HG02610 (cell line): ENCODE results near the gene DNAH17.

Experiments
- ATAC-seq: cut with Tn5 transposase; IDR thresholded peaks from one replicate; pipeline ENCODE4 v1.9.1; 2021; ENCODE audit warnings: mild to moderate bottlenecking, moderate library complexity; ENCODE audit not compliant: unreplicated experiment

The DNAH17 gene

DNA sequence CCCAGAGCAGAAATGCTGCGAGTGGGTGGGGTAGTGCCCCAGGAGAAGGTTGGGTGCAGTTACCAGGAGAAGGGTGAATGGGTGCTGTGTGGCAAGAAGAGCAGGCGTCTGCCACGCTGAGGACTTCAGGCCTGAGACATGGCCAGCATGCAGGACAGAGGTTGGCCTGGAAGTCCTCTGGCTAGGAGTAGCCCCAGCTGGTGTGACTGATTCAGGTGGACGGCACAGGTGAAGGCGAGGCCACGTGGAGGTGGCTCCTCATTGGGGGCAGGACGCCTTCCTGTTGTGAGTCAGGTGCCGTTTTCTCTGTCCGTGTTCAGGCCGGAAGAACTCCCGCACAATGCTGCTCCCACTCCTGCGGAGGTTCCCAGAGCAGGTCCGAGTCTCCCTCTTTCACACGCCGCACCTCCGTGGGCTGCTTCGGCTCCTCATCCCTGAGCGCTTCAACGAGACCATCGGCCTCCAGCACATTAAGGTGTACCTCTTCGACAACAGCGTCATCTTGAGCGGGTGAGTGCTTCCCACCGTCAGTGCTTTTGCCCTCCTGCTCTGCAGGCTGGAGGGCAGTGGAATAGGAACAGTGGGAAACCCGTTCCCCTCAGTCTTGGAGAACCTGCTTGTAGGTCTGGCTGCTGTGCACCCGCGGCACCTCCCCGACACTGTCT lies 178.0 kb downstream of the DNAH17 start:
- ATAC-seq, result no peak

DNA sequence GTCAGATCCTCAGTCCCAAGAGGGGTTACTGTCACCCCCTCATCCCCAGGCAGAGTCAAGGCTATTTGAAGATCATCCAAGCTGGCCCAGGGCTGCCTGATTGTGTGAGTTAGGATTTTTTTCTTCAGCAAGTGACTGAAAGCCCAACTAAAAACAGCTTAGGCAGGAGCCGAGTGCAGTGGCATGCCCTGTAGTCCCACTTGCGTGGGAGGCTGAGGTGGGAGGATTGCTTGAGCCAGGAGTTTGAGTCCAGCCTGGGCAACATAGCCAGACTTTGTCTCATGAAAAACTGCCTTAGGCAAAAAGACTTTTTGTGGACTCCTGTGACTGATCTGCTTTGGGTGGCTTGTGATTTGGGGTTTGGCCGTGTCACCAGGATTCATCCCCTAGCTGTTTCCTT lies 178.8 kb downstream of the DNAH17 start:
- ATAC-seq, result no peak

DNA sequence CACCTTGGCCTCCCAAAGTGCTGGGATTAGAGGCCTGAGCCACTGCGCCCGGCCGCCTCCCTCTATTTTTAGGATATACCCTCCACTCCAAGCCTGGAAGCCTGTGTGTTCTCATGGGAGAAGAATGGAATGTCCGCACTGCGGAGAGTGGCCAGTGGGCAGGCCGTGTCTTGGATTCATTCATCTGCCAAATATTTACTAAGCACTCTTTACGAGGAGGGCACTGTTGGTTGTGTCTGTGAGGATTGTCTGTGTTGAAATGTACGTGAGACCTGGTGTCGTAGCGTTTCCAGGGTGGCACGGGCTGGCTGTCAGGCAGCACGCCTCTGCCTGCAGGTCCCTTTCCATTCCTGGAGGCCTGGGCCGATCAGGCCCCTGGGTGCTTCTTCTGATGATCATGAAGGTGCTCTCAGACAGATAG lies 179.5 kb downstream of the DNAH17 start:
- no peak for ATAC-seq

- ATAC-seq, result no peak
These were observed 180.5 kb downstream of the DNAH17 start for GRCh38 chr17:78396441-78397337.

GRCh38 chr17:78395155-78395554 lies 182.0 kb downstream of the DNAH17 start:
- ATAC-seq, result no peak

DNA sequence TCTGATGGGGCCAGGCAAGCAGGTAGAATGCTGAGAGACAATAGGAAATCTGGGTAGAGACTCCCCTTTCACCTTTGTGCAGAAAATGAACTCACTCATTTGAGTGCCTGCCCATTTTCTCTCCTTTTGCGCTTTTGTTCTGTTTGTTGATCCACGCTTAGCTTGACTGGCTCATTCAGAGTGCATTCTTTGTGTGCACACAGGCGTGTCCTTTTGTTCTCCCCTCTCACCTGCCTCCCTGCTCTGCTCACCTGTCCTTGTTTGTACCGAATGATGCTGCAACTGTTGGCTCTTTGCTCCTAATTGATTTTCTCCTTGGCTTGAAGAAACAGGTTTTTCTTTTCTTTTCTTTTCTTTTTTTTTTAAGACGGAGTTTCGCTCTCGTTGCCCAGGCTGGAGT lies 183.0 kb downstream of the DNAH17 start:
- ATAC-seq, result no peak

DNA sequence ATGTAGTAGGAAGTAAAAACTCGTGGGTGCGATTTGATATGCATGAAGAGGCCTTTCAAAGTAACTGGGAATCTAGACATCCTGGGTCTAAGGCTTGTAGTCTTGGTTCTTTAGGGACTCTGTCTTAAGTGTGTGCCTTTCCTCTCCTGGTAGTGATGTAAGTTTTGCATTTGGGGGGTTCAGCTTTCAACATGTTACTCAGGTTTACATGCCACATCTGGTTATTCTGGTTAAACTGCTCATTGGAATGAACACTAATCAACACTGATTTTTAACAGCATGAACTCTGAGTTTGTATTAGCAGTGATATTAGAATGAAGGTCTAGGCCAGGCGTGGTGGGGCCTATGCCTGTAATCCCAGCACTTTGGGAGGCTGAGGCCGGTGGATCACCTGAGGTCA lies 183.6 kb downstream of the DNAH17 start:
- no peak for ATAC-seq

DNA sequence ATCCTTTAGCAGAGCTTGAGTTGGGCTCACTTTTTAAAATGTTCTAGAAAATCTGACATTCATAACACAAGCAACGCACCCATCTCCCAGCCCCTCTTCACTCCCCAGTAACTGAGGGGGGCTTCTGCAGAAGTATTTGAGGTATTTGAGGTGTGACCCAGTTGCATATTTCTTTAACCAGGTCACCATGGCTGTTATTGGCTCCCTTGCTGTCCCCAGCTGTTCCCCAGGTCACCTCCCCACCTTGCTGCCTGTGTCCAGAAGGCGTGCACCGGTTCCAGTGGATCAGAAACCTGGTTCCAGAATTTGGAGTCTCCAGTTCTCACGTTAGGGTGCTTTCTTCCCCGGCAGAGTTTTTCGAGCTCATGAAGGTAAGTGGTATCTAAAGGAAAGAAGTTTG lies 184.9 kb downstream of the DNAH17 start:
- no peak for ATAC-seq

DNA sequence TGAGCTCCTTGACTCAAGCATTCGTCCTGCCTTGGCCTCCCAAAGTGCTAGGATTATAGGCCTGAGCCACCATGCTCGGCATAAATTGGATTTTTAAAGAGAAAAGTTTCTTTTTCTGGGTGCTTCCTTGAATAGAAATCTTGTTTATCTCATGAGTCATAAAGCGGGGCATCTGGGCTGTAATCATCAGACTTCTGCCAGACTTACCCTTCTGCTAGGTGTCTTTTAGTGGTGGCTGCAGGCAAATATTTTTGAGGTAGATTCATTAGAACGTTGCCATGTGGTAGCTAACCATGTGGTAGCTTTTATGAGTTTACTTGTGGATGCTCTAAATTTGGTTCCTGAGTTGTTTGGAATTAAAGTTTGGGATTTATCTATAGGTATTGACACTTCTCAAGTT lies 185.4 kb downstream of the DNAH17 start:
- ATAC-seq, result no peak

- ATAC-seq, result no peak
These were observed 186.2 kb downstream of the DNAH17 start for GRCh38 chr17:78391051-78391431.

- ATAC-seq, result no peak
These were observed 186.8 kb downstream of the DNAH17 start for GRCh38 chr17:78390241-78391050.

DNA sequence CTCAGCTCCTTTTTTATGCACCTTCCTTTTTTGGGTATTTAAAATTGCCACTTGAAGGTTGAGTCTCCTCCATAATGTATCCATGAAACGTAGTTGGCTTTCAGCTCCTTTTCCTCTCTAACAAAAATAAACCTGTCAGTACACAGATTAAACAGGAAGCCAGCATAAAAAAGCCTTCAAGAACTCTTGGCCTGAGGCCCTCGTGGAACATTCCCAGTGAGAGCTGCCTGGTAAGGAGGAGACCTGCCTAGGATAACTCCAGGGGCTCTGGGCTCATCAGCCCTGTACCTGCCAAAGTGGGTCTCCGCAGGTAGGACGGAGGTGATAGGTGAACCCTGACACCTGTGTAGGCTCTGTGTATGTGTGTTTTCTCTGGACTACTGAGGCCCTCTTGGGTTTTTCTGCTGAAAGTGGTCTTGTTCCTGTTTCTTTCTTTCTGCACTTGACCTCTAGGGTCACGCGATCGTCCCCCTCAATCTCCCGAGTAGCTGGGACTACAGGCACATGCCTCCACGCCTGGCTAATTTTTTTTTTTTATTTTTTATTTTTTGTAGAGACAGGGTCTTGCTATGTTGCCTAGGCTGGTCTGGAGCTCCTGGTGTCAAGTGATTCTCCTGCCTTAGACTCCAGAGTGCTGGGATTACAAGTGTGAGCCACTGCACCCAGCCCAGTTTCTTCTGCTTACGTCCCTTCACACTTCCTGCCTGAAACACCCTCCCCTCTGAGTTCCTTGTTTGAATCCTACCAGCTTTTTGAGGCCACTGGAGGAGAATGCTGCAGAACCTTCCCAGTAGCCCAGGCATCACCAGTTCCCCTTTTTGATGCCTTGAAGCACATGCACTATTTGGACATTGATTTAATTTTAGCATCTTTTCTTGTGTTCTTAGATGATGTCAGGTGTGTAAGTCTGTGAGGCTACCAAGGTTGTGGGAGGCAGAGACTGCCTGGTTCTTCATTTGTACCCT lies 188.9 kb downstream of the DNAH17 start:
- no peak for ATAC-seq

DNA sequence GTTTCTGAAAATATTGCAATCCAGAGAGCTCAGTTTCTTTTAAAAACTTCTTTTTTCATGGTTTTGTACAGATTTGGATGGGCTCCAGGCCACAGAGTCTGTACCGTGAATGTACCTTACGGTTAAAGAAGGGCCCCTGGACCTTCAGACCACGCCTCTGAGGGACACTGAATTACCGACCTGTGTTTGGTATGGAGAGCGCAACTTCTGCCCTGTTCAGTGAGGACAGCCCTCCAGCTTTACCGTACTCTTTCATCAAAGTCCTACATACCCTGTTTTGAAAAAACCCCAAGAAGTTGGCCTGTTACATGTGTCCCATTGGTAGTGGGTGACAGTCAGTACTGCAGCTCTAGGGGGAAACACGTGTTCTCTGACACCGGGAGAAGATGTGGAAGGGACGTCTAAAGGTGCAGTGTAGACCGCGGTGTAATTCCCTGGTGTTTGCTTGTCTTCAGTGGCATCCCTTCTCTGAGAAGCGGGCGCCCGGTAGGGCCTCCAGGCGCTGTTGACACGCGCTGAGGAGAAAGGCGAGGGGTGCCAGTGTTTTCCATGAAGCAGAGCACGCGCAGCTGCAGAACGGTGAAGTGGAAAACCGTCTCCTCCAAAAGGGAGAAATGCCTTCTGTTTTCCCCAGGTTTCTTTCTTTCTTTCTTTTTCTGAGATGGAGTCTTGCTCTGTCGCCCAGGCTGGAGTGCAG lies 192.6 kb downstream of the DNAH17 start:
- peak; percentile 6 for ATAC-seq

- ATAC-seq, result peak; percentile 42
These were observed 193.3 kb downstream of the DNAH17 start for GRCh38 chr17:78383725-78384471.

DNA sequence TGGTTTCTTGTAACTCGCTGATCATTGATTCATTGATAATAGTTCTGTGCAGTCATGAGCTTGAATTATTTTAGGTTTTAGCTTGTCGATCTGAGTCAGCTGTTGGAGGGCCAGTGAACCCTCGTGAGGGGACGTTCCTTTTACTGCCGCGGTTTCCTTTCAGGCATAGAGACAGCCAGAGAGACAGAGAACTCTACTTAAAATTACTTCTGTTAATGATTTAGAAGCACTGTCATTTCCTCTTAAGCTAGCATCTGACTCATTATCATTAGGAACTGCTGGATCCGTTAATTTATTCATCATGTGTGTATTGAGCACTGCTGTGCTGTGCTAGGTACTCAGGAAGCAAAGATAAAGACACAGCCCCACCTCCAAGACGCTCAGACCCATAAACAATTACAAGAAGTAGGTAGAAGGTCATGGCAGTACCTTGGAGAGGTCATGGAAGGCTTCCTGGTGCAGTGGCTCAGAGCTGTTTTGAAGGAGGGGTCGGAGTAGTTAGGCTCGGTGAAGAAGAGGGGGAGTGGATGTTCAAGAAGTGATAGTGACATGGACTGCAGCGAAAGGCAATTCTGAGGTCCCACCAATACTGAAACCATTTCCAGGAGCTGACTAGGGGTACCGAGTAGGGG lies 195.5 kb downstream of the DNAH17 start:
- ATAC-seq, result no peak

DNA sequence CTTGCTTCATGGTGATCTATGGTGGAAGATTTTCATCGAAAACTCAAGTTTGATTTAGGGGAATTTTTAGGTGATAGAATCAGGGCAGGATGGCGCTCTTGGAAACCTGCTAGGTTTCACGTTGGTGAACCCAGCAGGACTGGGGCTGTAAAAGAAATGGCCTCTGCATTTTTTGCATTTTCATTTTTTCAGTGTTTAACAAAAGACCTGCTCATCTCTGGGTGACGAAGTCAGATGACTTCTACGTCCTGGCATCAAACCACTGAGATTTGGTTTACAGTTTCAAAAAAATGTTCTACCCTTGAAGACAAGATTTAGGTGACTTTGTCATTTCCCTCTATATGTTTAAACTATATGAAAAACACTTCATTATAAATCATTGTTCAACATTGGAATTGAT lies 196.8 kb downstream of the DNAH17 start:
- ATAC-seq, result no peak

GRCh38 chr17:78379131-78379491 lies 198.1 kb downstream of the DNAH17 start:
- ATAC-seq, result no peak

DNA sequence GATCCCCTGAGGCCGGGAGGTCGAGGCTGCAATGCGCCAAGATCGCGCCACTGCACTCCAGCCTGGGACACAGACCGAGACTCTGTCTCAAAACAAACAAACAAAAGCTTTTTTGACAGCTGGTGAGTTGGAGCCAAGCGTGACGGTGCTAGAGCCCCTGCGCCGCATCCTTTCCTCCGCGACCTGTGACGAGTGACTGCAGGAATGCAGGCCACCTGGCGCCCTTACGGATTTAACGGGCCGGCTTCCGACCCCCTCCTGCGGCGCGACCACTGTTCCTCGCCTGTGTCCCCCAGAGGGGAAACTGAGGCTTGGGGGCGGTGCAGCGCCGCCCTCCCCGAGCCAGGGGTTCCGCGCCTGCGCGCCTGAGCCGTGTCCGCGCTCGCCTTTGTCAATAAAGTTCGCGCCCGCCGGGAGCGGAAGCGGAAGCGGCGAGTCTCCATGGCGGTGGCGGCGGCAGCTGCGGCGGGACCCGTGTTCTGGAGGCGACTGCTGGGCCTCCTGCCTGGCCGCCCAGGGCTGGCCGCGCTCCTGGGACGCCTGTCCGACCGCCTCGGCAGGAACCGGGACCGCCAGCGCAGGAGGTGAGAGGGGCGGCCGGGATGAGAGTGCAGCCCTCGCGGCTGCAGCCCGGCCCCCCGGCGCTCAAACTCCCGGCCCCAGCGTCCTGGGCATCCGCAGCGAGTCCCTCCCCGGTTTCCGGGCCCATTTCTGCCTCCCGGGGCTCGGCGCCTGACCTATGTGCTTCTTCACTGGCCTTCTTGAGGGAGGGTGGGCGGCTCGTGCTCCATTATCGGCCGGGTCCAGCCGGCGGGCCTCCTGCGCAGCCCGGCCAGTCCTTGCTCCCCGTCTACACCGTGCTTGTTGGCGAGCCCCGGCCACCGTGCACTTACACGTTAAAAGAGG lies 198.7 kb downstream of the DNAH17 start, which contains the start of gene PGS1:
PGS1 (plus strand) TSS at position 425 of the 906 bp plus-strand sequence; CDS start at position 442, 17 bp downstream.
- peak; percentile 48 for ATAC-seq
